AG10803 (cell line): Measurements from ENCODE around the gene CAMSAP1.

Source experiments
- DNase-seq: peaks from one replicate; pipeline ENCODE4 v3.0.0; 2010; ENCODE audit warnings: low read depth
- H3K4me3 ChIP-seq: 2 replicates; pipeline ENCODE4 v1.5.1; 2011; ENCODE audit warnings: mild to moderate bottlenecking, low read length, control low read depth
- TF ChIP-seq, protein P1 (sequence below): conservative IDR thresholded peaks from 2 replicates; pipeline ENCODE4 v1.5.1; 2011; ENCODE audit warnings: mild to moderate bottlenecking, low read length, control low read depth, inconsistent platforms

The CAMSAP1 gene

DNA sequence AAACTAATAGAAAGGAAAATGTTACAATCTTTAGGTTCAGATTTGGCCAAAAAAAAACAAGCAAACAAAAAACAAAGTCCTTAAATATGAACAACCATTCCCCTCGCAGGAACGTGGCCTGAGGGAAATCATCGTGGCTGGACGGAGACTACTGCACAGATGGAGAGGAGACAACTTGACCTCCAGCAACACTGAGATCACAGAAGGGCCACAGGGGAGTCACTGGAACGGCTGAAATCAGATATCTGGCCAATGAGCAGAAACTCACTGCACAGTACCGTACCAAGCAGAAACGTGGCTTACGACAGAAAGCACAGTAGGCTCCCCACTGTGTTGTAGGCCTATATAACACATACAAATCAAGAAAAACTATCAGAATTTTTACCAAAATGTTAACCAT, 27.7 kb downstream of the CAMSAP1 start:
- TF ChIP-seq, protein P1, sequence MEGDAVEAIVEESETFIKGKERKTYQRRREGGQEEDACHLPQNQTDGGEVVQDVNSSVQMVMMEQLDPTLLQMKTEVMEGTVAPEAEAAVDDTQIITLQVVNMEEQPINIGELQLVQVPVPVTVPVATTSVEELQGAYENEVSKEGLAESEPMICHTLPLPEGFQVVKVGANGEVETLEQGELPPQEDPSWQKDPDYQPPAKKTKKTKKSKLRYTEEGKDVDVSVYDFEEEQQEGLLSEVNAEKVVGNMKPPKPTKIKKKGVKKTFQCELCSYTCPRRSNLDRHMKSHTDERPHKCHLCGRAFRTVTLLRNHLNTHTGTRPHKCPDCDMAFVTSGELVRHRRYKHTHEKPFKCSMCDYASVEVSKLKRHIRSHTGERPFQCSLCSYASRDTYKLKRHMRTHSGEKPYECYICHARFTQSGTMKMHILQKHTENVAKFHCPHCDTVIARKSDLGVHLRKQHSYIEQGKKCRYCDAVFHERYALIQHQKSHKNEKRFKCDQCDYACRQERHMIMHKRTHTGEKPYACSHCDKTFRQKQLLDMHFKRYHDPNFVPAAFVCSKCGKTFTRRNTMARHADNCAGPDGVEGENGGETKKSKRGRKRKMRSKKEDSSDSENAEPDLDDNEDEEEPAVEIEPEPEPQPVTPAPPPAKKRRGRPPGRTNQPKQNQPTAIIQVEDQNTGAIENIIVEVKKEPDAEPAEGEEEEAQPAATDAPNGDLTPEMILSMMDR, result no peak
- no peak overlapping the region for H3K4me3 ChIP-seq
- no peak for DNase-seq

- TF ChIP-seq, protein P1, result no peak
- H3K4me3 ChIP-seq, result no peak overlapping the region
- DNase-seq, result no peak
Observed at GRCh38 chr9:135879237-135879601, 28.1 kb downstream of the CAMSAP1 start.

DNA sequence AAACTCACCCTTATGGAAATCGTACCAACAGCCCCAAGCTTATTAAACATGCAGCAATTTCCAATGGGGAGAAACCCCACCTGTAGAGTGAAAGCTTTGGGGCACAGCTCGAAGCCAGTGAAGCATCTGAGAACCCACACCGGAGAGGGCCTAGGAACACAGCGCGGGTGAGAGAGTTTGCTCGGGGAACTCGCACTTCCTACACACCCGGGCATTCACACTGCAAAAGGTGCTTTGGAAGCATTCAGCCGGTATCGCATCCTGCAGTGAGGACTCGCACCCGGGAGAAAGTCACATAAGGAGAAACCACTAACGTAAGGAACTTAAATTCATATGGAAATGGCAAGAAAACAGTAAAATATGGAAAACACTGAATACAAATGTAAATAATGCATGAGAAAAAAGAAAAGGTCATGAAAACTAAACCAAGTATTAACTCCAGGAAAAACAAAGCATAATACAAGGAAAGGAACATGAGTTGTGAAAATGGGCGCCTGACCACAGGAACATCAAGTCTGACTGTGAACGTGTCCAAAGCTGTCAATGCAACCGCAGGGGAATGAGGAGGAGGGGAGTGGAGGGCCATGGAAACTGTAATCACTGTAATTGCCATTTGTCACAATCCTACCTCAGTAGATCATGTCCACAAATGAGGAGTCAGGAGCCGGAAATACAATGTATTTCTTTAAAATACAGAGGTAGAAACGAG, 28.7 kb downstream of the CAMSAP1 start:
- no peak overlapping the region for H3K4me3 ChIP-seq
- TF ChIP-seq, protein P1, result no peak
- DNase-seq, result no peak

- DNase-seq, result no peak
- H3K4me3 ChIP-seq, result no peak overlapping the region
- TF ChIP-seq, protein P1, result no peak
Observed at GRCh38 chr9:135877791-135878527, 29.4 kb downstream of the CAMSAP1 start.

DNA sequence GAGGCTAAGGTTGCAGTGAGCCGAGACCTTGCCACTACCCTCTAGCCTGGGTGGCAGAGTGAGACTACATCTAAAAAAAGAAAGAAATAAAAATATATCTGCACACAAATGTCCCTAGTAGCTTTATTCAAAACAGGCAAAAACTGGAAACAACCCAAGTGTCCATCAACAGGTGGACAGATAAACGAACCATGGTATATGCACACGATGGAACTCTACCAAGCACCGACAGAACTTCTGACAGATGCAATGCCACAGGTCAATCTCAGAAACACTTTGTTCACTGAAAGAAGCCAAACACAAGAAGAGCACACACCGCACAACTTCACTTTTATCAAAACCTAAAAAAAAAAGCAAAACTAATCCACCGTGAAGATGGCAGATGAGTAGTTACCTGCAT, 30.4 kb downstream of the CAMSAP1 start:
- DNase-seq, result no peak
- no peak overlapping the region for H3K4me3 ChIP-seq
- TF ChIP-seq, protein P1, result no peak

DNA sequence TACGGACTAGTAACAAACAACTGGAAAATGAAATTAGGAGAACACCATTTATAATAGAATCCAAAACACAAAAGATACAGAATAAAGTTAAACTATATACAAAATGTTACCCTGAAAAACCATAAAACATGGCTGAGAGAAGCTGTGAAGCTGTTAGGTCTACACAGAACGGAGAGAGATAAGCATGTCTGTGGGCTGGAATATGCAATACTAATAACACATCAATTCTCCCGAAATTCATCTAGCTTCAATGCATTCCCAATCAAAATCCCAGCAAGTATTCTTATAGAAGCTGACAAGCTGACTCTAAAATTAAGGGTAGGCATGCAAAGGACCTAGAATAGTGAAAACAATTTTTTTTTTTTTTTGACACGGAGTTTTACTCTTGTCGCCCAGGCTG, 32.5 kb downstream of the CAMSAP1 start:
- DNase-seq, result no peak
- H3K4me3 ChIP-seq, result no peak overlapping the region
- TF ChIP-seq, protein P1, result no peak

DNA sequence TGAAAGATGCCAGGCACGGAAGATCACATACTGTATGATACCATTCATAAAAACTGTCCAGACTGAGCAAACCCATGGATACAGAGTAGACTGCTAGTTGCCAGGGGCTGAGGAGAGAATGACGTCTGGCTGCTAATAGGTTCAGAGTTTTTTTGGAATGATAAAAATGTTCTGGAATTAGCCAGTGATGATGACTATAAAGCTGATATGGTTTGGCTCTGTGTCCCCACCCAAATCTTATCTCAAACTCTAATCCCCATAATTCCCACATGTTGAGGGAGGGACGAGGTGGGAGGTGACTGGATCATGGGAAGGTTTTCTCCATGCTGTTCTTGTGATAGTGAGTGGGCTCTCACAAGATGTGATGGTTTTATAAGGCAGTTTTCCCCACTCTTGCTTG, 37.4 kb downstream of the CAMSAP1 start:
- no peak overlapping the region for H3K4me3 ChIP-seq
- no peak for DNase-seq
- TF ChIP-seq, protein P1, result no peak
